HFF-Myc (cell line): ENCODE measurements around the gene DUSP16.

Experiments used
- DNase-seq: peaks from one replicate; pipeline ENCODE4 v3.0.0-alpha.2; 2011; ENCODE audit warnings: low read depth; ENCODE audit errors: extremely low read depth
- H3K4me3 ChIP-seq: replicated peaks from 2 replicates; pipeline ENCODE4 v1.5.1; 2011; ENCODE audit warnings: low read depth, mild to moderate bottlenecking, control low read depth, low read length
- CTCF ChIP-seq: IDR thresholded peaks from 2 replicates; pipeline ENCODE4 v1.5.1; 2012; ENCODE audit warnings: mild to moderate bottlenecking, low read depth, low read length, control low read depth; ENCODE audit errors: missing control alignments

DUSP16 gene

DNA sequence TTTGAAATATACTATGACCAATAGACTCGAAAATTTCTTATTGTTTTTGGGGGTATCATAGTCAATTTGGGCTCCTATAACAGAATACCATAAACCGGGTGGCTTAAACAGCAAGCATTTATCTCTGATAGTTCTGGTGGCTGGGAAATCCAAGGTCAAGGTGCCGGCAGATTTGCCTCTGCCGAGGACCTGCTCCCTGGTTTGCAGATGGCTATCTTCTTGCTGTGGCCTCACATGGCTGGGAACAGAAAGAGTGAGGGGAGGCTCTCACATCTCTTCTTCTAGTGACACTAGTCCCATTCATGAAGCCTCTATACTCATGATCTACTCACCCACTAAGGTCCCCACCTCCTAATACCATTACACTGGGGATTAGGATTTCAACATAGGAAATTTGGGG is 135.1 kb downstream of the DUSP16 start:
- no peak overlapping the region for H3K4me3 ChIP-seq
- no peak for TF ChIP-seq CTCF
- no peak for DNase-seq

DNA sequence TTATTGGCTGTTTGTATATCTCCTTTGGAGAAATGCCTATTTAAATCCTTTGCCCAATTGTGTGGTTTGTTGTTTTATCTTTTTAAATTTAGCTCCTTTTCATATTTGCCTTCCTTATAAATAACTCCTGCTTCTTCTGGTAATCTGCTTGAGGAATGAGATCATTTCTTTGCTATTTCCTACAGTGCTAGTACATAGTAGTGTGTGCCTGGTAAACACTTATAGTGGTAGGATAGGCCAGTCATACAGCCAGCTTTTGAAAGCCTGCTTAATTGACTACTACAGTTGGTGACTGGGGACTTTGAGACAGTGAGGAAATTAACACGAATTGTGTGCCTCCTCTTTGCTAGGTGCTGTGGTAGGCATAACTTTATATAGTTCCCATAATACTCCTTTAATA is 137.0 kb downstream of the DUSP16 start:
- no peak for DNase-seq
- H3K4me3 ChIP-seq, result no peak overlapping the region
- TF ChIP-seq CTCF, result no peak

DNA sequence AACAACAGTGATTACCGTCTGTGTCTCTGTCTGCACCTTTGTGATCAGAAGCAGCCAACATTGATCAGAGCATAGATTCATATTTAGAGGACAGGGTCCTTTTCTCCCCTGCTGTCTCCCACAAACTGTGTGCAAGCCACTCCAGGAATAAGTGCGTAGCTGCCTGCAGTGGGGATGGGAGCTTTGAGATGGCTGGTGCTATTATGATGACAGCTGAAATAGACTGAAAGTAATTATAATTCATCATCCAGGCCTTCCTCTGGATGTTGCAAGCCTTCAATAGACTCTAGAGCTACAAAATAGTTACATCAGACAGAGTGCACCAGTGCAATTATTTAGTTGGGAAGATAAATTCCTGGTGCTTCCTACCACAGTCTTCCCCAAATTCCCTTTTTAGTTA is 137.7 kb downstream of the DUSP16 start:
- DNase-seq, result no peak
- H3K4me3 ChIP-seq, result no peak overlapping the region
- no peak for TF ChIP-seq CTCF
